ENCODE results near the gene CACNA1G.

The CACNA1G gene

DNA sequence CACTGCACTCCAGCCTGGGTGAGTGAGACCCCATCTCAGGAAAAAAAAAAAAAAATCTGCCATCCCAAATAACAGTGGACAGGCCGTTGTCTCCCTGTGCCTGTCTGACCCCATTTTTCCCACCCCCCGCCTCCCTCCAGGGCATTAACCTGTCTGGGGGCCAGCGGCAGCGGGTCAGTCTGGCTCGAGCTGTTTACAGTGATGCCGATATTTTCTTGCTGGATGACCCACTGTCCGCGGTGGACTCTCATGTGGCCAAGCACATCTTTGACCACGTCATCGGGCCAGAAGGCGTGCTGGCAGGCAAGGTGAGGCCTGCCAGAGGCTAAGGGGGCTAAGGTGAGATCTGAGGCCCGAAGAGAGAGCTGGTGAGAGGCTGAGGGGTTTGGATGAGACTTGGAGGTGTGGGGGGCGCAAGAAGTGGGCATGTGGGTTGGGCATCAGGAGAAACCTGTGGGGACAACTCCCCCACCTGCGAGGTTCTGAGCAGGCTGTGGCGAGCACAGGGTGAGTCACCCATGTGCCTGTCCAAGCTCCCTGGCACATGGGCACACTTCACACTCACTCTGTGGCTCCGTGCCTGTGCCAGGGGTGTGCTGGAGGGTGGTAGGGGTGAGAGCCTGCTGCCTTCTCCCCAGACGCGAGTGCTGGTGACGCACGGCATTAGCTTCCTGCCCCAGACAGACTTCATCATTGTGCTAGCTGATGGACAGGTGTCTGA is 112.5 kb downstream of the CACNA1G start:
- DNase-seq (ENCODE audit: low read depth): no peak

DNA sequence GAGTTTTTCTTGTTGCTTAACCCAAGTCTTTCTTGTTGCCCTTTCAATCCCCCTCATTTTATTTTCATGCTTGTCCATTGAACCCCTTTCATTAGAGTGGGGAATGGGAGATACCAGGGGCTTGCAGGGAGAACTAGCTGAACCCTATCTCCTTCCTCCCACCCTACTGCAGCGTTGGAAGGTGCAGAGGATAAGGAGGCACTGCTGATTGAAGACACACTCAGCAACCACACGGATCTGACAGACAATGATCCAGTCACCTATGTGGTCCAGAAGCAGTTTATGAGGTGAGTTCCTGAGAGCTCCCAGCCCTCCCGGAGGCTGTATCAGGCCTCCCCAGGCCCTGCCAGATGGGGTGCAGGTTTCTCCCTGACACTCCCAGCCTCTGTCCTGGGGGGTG is 114.7 kb downstream of the CACNA1G start:
- no peak for DNase-seq (ENCODE audit: low read depth)

DNA sequence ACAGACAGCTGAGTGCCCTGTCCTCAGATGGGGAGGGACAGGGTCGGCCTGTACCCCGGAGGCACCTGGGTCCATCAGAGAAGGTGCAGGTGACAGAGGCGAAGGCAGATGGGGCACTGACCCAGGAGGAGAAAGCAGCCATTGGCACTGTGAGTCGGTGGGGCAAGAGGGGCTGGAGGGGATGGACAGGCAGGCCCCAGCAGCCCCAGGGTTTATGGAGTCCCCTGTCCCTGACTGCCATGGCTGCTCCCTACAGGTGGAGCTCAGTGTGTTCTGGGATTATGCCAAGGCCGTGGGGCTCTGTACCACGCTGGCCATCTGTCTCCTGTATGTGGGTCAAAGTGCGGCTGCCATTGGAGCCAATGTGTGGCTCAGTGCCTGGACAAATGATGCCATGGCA is 115.1 kb downstream of the CACNA1G start:
- DNase-seq (ENCODE audit: low read depth): no peak

DNA sequence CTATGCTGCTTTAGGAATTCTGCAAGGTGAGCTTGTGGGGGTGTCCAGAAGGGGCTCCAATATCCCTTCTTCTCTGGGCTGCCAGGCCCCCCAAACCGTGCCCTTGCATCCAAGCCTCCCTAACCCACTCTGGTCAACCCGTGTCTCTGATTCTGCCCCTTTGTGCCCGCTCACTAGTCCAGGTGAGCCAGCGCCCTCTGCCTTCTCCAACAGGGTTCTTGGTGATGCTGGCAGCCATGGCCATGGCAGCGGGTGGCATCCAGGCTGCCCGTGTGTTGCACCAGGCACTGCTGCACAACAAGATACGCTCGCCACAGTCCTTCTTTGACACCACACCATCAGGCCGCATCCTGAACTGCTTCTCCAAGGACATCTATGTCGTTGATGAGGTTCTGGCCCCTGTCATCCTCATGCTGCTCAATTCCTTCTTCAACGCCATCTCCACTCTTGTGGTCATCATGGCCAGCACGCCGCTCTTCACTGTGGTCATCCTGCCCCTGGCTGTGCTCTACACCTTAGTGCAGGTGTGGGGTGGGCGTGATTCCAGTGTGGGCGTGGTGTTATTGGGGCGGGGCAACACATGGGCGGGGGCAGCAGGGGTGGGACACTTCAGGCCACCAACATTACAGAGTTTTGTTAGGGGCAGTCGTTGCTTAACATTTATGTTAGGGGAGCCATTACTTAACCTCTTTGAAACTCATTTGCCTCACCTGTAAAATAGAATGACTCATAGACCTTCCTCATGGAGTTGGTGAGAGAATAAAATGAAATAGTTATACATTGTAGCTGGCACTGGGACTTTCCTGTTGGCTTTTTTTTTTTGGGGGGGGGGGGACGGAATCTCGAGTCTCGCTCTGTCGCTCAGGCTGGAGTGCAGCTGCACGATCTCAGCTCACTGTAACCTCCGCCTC is 115.8 kb downstream of the CACNA1G start:
- no peak for DNase-seq (ENCODE audit: low read depth)

All from activated T-helper 1 cell treated with Interleukin-2 at 50 U/mL for 16 hours (primary cell).